ENCODE measurements around the gene PORCN. TPM values are rescaled to one million over a fixed set of nuclear protein-coding genes. Genes with fewer than 3 reads are reported as not detected.

PORCN gene
- total and polyA plus RNA-seq, 2 of the 4 experiments (the other 2 are of a cell fraction) = 4.1 to 10.1 TPM

- Histone ChIP-seq H2BK20ac (ENCODE audit: low read depth, low read length) (no peak overlapping the region), H3K27ac (ENCODE audit: insufficient read depth, low read length) (no peak overlapping the region), H2BK120ac (ENCODE audit: low read depth, low read length) (no peak overlapping the region), H3K23ac (ENCODE audit: low read depth, low read length) (no peak overlapping the region), H3K9me3 (ENCODE audit: control insufficient read depth, insufficient read depth, low read length) (no peaks in the 10 kb centered on the region), H3K27me3 (ENCODE audit: control insufficient read depth, insufficient read depth, low read length) (peaks cover 3% of the 10 kb centered on the region; the same call in 1 of the 2 replicates), H2AK9ac (replicated peaks; ENCODE audit: low read depth, low read length, poor library complexity) (no peak overlapping the region), H2AK5ac (ENCODE audit: low read depth, low read length) (no peak overlapping the region), H3K14ac (replicated peaks; ENCODE audit: low read depth, low read length) (no peak overlapping the region), H3K36me3 (ENCODE audit: control insufficient read depth, insufficient read depth, low read length) (no peaks in the 10 kb centered on the region), H3K9ac (ENCODE audit: low read depth, low read length) (no peak overlapping the region), H3K18ac (ENCODE audit: low read depth, low read length) (no peak overlapping the region), H4K91ac (ENCODE audit: insufficient read depth, low read depth, low read length) (no peak overlapping the region), H3K9me1 (ENCODE audit: insufficient read depth, low read length) (peaks cover 7% of the 10 kb centered on the region), H3K4me3 (ENCODE audit: insufficient read depth, low read depth, low read length) (no peak overlapping the region), H4K5ac (ENCODE audit: low read depth, low read length) (no peak overlapping the region), H3K79me1 (ENCODE audit: low read depth in 1 of 2, low read length in 2 of 2) (peaks cover 0 to 21% of the 10 kb centered on the region in 2 experiments; a peak in 2 of 4 replicates), H4K8ac (ENCODE audit: low read depth in 2 of 2, low read length in 2 of 2) (no peak overlapping the region), H2BK15ac (ENCODE audit: low read depth, low read length) (no peak overlapping the region), H2BK5ac (ENCODE audit: low read depth, low read length, poor library complexity, severe bottlenecking) (no peak overlapping the region), H2AFZ (replicated peaks; ENCODE audit: low read length, poor library complexity) (peak overlapping the region; percentile 19), H4K20me1 (ENCODE audit: insufficient read depth, low read length) (no peaks in the 10 kb centered on the region; the same call in 1 of the 2 replicates), H3K4me1 (ENCODE audit: control insufficient read depth, insufficient read depth, low read length) (no peaks in the 10 kb centered on the region), H3K56ac (ENCODE audit: extremely low read depth, insufficient read depth, low read length) (no peak overlapping the region), H3K4ac (ENCODE audit: low read depth, low read length) (no peak overlapping the region), H3K4me2 (ENCODE audit: low read depth, low read length) (no peak overlapping the region)
- WGBS, 2 experiments (ENCODE audit: extremely low coverage in 2 of 2, insufficient read length in 1 of 2) = 61% methylated on average over 3 of the region's 10 CpGs; no CpG with 5 or more reads in 1 of the 2 experiments
- POLR2A ChIA-PET (ENCODE audit: unreplicated experiment) = no interaction called here
- dilution Hi-C loops (cut with HindIII; ENCODE audit: low sequenced_read_pairs, unreplicated experiment) = no loop called here
- intact Hi-C loops (cut with micrococcal nuclease) = no loop called here
- ATAC-seq (ENCODE audit: low read depth) (no peak), DNase-seq (no peak)
- TF ChIP-seq CTCF (conservative IDR thresholded peaks at IDR 0.05; ENCODE audit: low read depth, low read length) = peak; percentile 26
- TF ChIP-seq RAD21 (IDR thresholded peaks at IDR 0.05; ENCODE audit: low read length) = peak; percentile 39
- no peak for TF ChIP-seq CEBPB (IDR thresholded peaks at IDR 0.05; ENCODE audit: low read depth, low read length)
- TF ChIP-seq SMC3 (IDR thresholded peaks at IDR 0.05; ENCODE audit: low read depth, low read length) = 0 out of 2 replicates have a peak, but pooled peaks have one; percentile 25
- no TSS peak for BruUV-seq (replicated peaks)
- in situ Hi-C loops (cut with MboI; ENCODE audit: low sequenced_read_pairs) = no loop called here
- CTCF ChIA-PET = no interaction called here
These were observed 34.7 kb upstream of the PORCN start for GRCh38 chrX:48474127-48474526.
